OCI-LY7 (cell line): ENCODE results near the gene SYTL3.

Experiments
- EZH2phosphoT487 ChIP-seq: fragments of 200-600 bp; sonication (generic); IDR thresholded peaks from 2 replicates; pipeline ENCODE4 v1.6.1; 2018; ENCODE audit warnings: low read depth, borderline replicate concordance, mild to moderate bottlenecking, mixed run types, antibody characterized with exemption, low read length, moderate library complexity, mixed read lengths
- TF ChIP-seq, protein P1 (sequence below): fragments of 200-600 bp; sonication (generic); conservative IDR thresholded peaks from 2 replicates; pipeline ENCODE4 v1.5.1; 2014; ENCODE audit warnings: mild to moderate bottlenecking, antibody characterized with exemption, low read length, moderate library complexity, mixed read lengths

GRCh38 chr6:158765499-158766068 lies 115.7 kb downstream of the SYTL3 start:
- TF ChIP-seq, protein P1, sequence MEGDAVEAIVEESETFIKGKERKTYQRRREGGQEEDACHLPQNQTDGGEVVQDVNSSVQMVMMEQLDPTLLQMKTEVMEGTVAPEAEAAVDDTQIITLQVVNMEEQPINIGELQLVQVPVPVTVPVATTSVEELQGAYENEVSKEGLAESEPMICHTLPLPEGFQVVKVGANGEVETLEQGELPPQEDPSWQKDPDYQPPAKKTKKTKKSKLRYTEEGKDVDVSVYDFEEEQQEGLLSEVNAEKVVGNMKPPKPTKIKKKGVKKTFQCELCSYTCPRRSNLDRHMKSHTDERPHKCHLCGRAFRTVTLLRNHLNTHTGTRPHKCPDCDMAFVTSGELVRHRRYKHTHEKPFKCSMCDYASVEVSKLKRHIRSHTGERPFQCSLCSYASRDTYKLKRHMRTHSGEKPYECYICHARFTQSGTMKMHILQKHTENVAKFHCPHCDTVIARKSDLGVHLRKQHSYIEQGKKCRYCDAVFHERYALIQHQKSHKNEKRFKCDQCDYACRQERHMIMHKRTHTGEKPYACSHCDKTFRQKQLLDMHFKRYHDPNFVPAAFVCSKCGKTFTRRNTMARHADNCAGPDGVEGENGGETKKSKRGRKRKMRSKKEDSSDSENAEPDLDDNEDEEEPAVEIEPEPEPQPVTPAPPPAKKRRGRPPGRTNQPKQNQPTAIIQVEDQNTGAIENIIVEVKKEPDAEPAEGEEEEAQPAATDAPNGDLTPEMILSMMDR = no peak
- no peak for TF ChIP-seq EZH2phosphoT487
